Astrocyte of the spinal cord (primary cell): ENCODE results near the gene ARHGEF18.

Source experiments
- DNase-seq: peaks from one replicate; pipeline ENCODE4 v3.0.0; 2011; ENCODE audit warnings: low read depth, low spot score
- H3K4me3 ChIP-seq: 2 replicates; pipeline ENCODE4 v1.5.1; 2011; ENCODE audit warnings: low read depth, mild to moderate bottlenecking, low read length, moderate library complexity
- CTCF ChIP-seq: IDR thresholded peaks from 2 replicates; pipeline ENCODE4 v1.5.1; 2012; ENCODE audit warnings: low read depth, mild to moderate bottlenecking, low read length, inconsistent platforms
- in situ Hi-C: cut with HindIII; loops from 2 replicates; pipeline ENCODE4 v1.10.0; 2017; ENCODE audit warnings: low sequenced_read_pairs

ARHGEF18 gene

GRCh38 chr19:7393459-7393858, 44.7 kb downstream of the ARHGEF18 start:
- no peak for DNase-seq
- TF ChIP-seq CTCF, result no peak
- in situ Hi-C loops, result no loop called here
- no peak overlapping the region for H3K4me3 ChIP-seq

- peak overlapping the region; percentile 92 for H3K4me3 ChIP-seq
- in situ Hi-C loops, result no loop called here
- no peak for TF ChIP-seq CTCF
- no peak for DNase-seq
Measured at GRCh38 chr19:7393939-7394730, 45.4 kb downstream of the ARHGEF18 start.

- H3K4me3 ChIP-seq, result peak overlapping the region; percentile 92
- no peak for TF ChIP-seq CTCF
- in situ Hi-C loops, result no loop called here
Measured at GRCh38 chr19:7394731-7395359, 46.1 kb downstream of the ARHGEF18 start.

GRCh38 chr19:7395360-7396066, 46.8 kb downstream of the ARHGEF18 start:
- DNase-seq, result no peak
- in situ Hi-C loops, result no loop called here
- TF ChIP-seq CTCF, result no peak
- H3K4me3 ChIP-seq, result peak overlapping the region; percentile 92

More at GRCh38 chr19:7394731-7395359, 46.1 kb downstream of the ARHGEF18 start:
- peak; percentile 83 for DNase-seq

- peak; percentile 85 for DNase-seq
- in situ Hi-C loops, result no loop called here
- H3K4me3 ChIP-seq, result no peak overlapping the region
- no peak for TF ChIP-seq CTCF
Measured at GRCh38 chr19:7397687-7398086, 49.0 kb downstream of the ARHGEF18 start.
